ENCODE measurements around the gene FAM204A.

GRCh38 chr10:118256209-118256608 lies 85.9 kb downstream of the FAM204A start:
- TF ChIP-seq POLR2AphosphoS5 (IDR thresholded peaks at IDR 0.05; ENCODE audit: low read depth, low read length) (no peak), REST (IDR thresholded peaks at IDR 0.05; ENCODE audit: insufficient read depth in 1 of 2, low read depth in 2 of 2, low read length in 2 of 2) (no peak), FOXP2 (optimal IDR thresholded peaks at IDR 0.05; ENCODE audit: borderline replicate concordance, extremely low read depth, extremely low read length, insufficient read depth) (no peak), TAF1 (IDR thresholded peaks at IDR 0.05; ENCODE audit: borderline replicate concordance, insufficient read depth, low read length) (no peak)

Data from PFSK-1 (cell line).